ENCODE results near the gene TAF7L. TPM values are rescaled to one million over a fixed set of nuclear protein-coding genes. Genes with fewer than 3 reads are reported as not detected.

The TAF7L gene
- polyA plus RNA-seq, 2 of the 4 experiments (the other 2 are of a cell fraction): 0.08 to 0.13 TPM

GRCh38 chrX:101276238-101276637 is 14.9 kb downstream of the TAF7L start:
- no peak for FAIRE-seq

DNA sequence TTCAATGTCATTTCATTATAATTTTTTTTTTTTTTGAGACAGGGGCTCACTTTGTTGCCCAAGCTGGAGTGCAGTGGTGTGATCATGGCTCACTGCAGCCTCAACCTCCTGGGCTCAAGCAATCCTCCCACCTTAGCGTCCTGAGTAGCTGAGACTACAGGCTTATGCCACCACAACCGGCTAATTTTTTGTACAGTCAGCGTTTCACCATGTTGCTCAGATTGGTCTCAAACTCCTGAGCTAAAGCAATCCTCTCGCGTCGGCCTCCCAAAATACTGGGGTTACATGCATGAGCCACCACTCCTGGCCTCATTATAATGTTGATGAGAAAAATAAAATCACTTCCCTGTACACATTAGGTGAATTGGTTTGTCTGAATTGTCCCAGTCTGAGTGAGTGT is 16.9 kb downstream of the TAF7L start:
- Histone ChIP-seq H3K9me3 (no peaks in the 10 kb centered on the region), H3K4me1 (no peaks in the 10 kb centered on the region), H3K4me2 (no peak overlapping the region), H3K27ac (no peak overlapping the region), H3K4me3 (no peak overlapping the region)
- no peak for ATAC-seq
- TF ChIP-seq, protein P1, sequence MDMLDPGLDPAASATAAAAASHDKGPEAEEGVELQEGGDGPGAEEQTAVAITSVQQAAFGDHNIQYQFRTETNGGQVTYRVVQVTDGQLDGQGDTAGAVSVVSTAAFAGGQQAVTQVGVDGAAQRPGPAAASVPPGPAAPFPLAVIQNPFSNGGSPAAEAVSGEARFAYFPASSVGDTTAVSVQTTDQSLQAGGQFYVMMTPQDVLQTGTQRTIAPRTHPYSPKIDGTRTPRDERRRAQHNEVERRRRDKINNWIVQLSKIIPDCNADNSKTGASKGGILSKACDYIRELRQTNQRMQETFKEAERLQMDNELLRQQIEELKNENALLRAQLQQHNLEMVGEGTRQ (IDR thresholded peaks at IDR 0.05): no peak
- TF ChIP-seq MAFK (IDR thresholded peaks at IDR 0.05; ENCODE audit: partially characterized antibody): peak; percentile 68
- no peak for TF ChIP-seq CEBPB (IDR thresholded peaks at IDR 0.05)
- no peak for TF ChIP-seq CHD4 (IDR thresholded peaks at IDR 0.05; ENCODE audit: borderline replicate concordance)
- no peak for TF ChIP-seq ZC3H11A (IDR thresholded peaks at IDR 0.05)
- WGBS (ENCODE audit: missing lambda C conversion rate): 84% methylated on average over 5 of the region's 6 CpGs
- POLR2A ChIA-PET: no interaction called here
- no peak for DNase-seq (ENCODE audit: low read depth in 1 of 2, low spot score in 1 of 2)
- FAIRE-seq: no peak
- CTCF ChIA-PET: no interaction called here

More at GRCh38 chrX:101276238-101276637, 14.9 kb downstream of the TAF7L start:
- H3K27ac ChIP-seq: no peak overlapping the region
- no peaks in the 10 kb centered on the region for H3K9me3 ChIP-seq
- no peaks in the 10 kb centered on the region for H3K4me1 ChIP-seq
- H3K4me3 ChIP-seq: no peak overlapping the region
- POLR2A ChIA-PET: no interaction called here
- H3K4me2 ChIP-seq: no peak overlapping the region
- no peak for ATAC-seq
- WGBS (ENCODE audit: missing lambda C conversion rate): 52% methylated on average over 2 of the region's 2 CpGs
- CTCF ChIA-PET: no interaction called here
- no peak for TF ChIP-seq MAZ (IDR thresholded peaks at IDR 0.05; ENCODE audit: borderline replicate concordance, low read depth, low read length)
- TF ChIP-seq PHF8 (IDR thresholded peaks at IDR 0.05; ENCODE audit: borderline replicate concordance, low read depth): no peak
- TF ChIP-seq RCOR1 (IDR thresholded peaks at IDR 0.05; ENCODE audit: low read depth, low read length): no peak
- TF ChIP-seq KDM1A (IDR thresholded peaks at IDR 0.05; ENCODE audit: low read depth): no peak
- TF ChIP-seq CBX8 (IDR thresholded peaks at IDR 0.05): no peak
- no peak for TF ChIP-seq GATA3 (IDR thresholded peaks at IDR 0.05; ENCODE audit: borderline replicate concordance)
- TF ChIP-seq KDM5A (IDR thresholded peaks at IDR 0.05): no peak
- no peak for TF ChIP-seq BHLHE40 (IDR thresholded peaks at IDR 0.05; ENCODE audit: low read depth, low read length)
- TF ChIP-seq SMC3 (IDR thresholded peaks at IDR 0.05): no peak
- no peak for TF ChIP-seq HEYL (CRISPR knock-in tag; IDR thresholded peaks at IDR 0.05)
- TF ChIP-seq ZSCAN20 (CRISPR knock-in tag; IDR thresholded peaks at IDR 0.05): no peak
- no peak for TF ChIP-seq MAX (IDR thresholded peaks at IDR 0.05)
- TF ChIP-seq TFCP2L1 (CRISPR knock-in tag; IDR thresholded peaks at IDR 0.05): no peak
- TF ChIP-seq HOXB13 (CRISPR knock-in tag; IDR thresholded peaks at IDR 0.05; ENCODE audit: low read depth): no peak
- TF ChIP-seq EHF (CRISPR knock-in tag; IDR thresholded peaks at IDR 0.05): no peak
- TF ChIP-seq CTCF (IDR thresholded peaks at IDR 0.05): no peak
- no peak for TF ChIP-seq MYC (IDR thresholded peaks at IDR 0.05; ENCODE audit: borderline replicate concordance, low read length)
- no peak for TF ChIP-seq POLR2A (IDR thresholded peaks at IDR 0.05; ENCODE audit: low read length)
- no peak for TF ChIP-seq ELK1 (IDR thresholded peaks at IDR 0.05; ENCODE audit: low read depth, low read length)
- no peak for TF ChIP-seq RFX5 (IDR thresholded peaks at IDR 0.05)
- no peak for DNase-seq (ENCODE audit: low read depth in 1 of 2, low spot score in 1 of 2)
